ENCODE data around the gene AMBP.

Gene AMBP

DNA sequence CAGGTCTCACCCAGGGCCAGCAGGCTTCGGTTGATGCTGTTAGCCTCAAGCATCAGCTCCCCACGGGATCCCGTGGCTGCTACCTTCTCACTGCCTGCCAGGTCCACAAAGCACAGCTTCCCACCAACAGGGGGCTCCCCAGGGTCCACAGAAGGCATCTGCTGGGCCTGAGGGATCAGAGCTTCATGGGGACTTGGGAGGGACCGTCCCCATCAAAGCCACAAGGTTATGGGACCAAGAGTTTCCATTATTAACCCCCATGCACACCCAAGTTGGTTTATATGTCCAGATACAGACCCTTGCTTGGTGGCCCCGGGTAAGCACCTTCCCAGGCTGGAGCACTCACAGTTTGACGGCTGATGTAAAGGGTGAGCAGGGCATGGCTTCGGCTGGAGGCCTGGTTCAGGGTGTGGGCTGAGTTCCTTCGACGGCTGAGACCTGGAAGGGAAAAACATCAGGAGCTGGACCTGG is 18.0 kb upstream of the AMBP start:
- no peaks in the 10 kb centered on the region for H3K36me3 ChIP-seq (replicated peaks)

DNA sequence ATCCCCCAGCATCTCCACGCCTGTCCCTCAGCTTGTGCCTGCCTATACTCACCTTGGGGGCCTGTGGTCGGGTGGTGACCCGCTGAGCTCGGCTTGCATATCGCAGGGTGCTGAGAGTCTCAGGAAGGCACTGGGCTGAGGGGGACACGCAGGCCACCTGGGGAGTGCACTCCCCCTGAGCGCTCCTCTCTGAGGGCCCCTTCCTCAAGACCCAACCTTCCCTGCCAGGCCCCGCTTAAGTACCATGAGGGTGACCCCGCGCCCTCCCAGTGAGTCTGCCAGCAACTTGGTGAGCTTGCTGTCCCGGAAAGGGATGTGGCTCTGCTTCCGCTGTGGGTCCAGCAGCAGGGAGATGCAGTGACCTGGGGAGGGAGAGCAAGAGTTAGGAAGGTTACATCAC is 16.9 kb upstream of the AMBP start:
- Histone ChIP-seq H3K27ac (no peak overlapping the region), H3K27me3 (replicated peaks) (peaks cover 12% of the 10 kb centered on the region), H3K36me3 (replicated peaks) (no peaks in the 10 kb centered on the region), H3K4me3 (ENCODE audit: low read depth, low read length) (no peak overlapping the region)
- no peak for DNase-seq
- in situ Hi-C loops (cut with HindIII; ENCODE audit: low pct_ligation_motif_present, low sequenced_read_pairs): no loop called here
- TF ChIP-seq, protein P1, sequence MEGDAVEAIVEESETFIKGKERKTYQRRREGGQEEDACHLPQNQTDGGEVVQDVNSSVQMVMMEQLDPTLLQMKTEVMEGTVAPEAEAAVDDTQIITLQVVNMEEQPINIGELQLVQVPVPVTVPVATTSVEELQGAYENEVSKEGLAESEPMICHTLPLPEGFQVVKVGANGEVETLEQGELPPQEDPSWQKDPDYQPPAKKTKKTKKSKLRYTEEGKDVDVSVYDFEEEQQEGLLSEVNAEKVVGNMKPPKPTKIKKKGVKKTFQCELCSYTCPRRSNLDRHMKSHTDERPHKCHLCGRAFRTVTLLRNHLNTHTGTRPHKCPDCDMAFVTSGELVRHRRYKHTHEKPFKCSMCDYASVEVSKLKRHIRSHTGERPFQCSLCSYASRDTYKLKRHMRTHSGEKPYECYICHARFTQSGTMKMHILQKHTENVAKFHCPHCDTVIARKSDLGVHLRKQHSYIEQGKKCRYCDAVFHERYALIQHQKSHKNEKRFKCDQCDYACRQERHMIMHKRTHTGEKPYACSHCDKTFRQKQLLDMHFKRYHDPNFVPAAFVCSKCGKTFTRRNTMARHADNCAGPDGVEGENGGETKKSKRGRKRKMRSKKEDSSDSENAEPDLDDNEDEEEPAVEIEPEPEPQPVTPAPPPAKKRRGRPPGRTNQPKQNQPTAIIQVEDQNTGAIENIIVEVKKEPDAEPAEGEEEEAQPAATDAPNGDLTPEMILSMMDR (IDR thresholded peaks at IDR 0.05; ENCODE audit: low read depth, low read length, missing control alignments): no peak

More for the DNA sequence above, 18.0 kb upstream of the AMBP start:
- in situ Hi-C loops (cut with HindIII; ENCODE audit: low pct_ligation_motif_present, low sequenced_read_pairs): no loop called here
- Histone ChIP-seq H3K4me3 (ENCODE audit: low read depth, low read length) (no peak overlapping the region), H3K27me3 (replicated peaks) (peaks cover 12% of the 10 kb centered on the region), H3K27ac (no peak overlapping the region)
- TF ChIP-seq, protein P1 (IDR thresholded peaks at IDR 0.05; ENCODE audit: low read depth, low read length, missing control alignments): peak; percentile 44
- DNase-seq: no peak

DNA sequence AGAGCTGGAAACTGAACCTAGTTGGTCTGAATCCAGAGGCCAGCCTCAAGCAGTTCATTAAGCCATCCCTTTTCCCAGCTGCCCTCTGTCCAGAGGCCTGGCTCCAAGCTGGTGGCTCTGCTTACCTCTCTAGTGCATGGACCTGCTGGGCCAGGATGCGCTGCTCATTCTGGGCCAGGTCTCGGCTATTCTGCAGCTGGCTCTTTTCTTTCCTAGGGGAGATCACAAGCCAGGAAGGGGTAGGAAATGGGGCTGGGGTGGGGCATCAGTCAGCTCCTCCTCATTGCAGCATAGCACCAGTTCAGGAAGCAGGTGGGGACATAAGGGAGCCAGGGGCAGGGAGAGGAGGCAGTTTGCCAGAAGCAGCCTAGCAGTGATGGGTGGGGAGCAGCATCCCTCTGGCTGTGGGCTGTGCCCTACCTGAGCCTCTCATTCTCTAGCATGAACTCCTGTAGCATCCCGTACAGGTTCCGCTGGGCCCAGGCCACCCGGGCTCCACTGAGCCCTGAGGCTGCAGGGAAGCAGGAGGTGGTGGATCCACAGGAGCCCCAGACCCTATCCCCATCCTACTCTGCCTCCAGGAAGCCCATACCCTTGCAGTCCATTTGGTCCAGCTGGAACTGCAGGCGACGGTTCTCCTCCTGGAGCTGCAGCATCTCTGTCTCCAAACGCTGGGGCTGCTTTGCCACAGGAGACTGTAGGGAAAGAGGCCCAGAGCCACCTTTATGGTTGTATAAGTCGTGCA is 15.8 kb upstream of the AMBP start:
- H3K4me3 ChIP-seq (ENCODE audit: low read depth, low read length): no peak overlapping the region
- TF ChIP-seq, protein P1 (IDR thresholded peaks at IDR 0.05; ENCODE audit: low read depth, low read length, missing control alignments): no peak
- peaks cover 5% of the 10 kb centered on the region for H3K27me3 ChIP-seq (replicated peaks)
- in situ Hi-C loops (cut with HindIII; ENCODE audit: low pct_ligation_motif_present, low sequenced_read_pairs): no loop called here
- DNase-seq: no peak
- no peaks in the 10 kb centered on the region for H3K36me3 ChIP-seq (replicated peaks)
- no peak overlapping the region for H3K27ac ChIP-seq

DNA sequence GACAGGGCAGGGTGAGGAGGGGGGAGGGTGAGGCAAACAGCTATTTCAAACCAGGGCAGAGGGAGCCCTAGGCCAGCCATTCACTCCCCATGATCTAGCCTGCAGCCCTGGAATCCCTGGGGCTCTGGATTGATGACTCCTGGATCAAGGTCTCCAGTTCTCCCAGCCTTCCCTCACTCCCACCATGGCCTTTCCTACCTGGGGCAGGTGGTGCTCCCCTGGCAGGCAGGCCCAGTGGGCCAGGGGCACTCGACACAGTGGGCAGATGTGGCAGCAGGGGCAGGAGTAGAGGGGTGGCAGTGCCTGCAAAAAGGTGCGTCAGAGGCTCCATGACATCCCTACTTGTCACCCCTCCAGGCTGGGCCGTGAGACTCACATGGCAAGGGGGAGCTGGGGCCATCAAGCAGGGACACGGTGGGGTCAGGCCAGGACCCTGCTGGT is 15.0 kb upstream of the AMBP start:
- TF ChIP-seq, protein P1 (IDR thresholded peaks at IDR 0.05; ENCODE audit: low read depth, low read length, missing control alignments): no peak
- in situ Hi-C loops (cut with HindIII; ENCODE audit: low pct_ligation_motif_present, low sequenced_read_pairs): no loop called here
- Histone ChIP-seq H3K4me3 (ENCODE audit: low read depth, low read length) (no peak overlapping the region), H3K27me3 (replicated peaks) (peaks cover 3% of the 10 kb centered on the region), H3K36me3 (replicated peaks) (no peaks in the 10 kb centered on the region), H3K27ac (no peak overlapping the region)
- no peak for DNase-seq

DNA sequence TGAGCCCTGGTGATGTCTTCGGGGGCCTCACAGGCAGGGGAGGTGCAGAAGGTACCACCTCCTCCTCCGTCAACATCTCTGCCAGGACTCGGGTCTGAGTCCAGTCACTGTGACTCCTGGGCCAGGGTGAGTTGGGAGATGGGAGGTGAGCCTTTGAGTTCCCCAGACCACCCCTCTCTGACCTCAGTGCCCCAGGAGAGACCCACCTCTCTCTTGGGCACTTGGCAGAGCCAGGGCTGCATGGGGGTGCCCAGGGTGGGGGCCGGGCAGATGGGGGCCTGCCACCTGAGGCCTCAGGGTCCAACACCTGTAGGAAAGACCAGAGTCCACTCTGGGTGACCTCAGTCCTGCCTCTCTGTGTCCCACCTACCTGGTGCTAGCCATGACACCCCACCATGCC is 14.2 kb upstream of the AMBP start:
- TF ChIP-seq, protein P1 (IDR thresholded peaks at IDR 0.05; ENCODE audit: low read depth, low read length, missing control alignments): no peak
- no peak for DNase-seq
- H3K36me3 ChIP-seq (replicated peaks): no peaks in the 10 kb centered on the region
- H3K27ac ChIP-seq: no peak overlapping the region
- no peak overlapping the region for H3K4me3 ChIP-seq (ENCODE audit: low read depth, low read length)
- in situ Hi-C loops (cut with HindIII; ENCODE audit: low pct_ligation_motif_present, low sequenced_read_pairs): no loop called here
- no peaks in the 10 kb centered on the region for H3K27me3 ChIP-seq (replicated peaks)

DNA sequence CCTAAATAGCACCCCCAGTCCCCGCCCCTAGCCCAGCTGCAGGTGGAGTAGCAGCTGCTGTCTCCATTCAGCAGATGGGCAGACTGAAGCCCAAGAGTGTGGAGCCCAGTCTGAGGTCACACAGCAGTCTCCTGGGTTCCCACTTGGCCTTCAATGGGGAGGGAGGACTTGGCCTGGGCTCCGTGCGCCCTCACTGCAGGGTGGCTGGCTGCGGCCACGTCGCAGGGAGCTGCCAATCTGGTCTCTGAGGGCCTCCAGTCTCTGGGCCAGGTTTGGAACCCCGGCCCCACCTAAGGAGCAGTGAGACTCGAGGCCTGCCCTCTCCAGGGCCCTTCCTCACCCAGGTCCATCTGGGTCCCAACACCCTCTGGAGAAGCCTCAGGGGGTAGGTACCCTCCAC is 13.6 kb upstream of the AMBP start:
- TF ChIP-seq, protein P1 (IDR thresholded peaks at IDR 0.05; ENCODE audit: low read depth, low read length, missing control alignments): no peak
- DNase-seq: no peak
- no peak overlapping the region for H3K27ac ChIP-seq
- no peak overlapping the region for H3K4me3 ChIP-seq (ENCODE audit: low read depth, low read length)
- in situ Hi-C loops (cut with HindIII; ENCODE audit: low pct_ligation_motif_present, low sequenced_read_pairs): no loop called here
- H3K27me3 ChIP-seq (replicated peaks): no peaks in the 10 kb centered on the region
- H3K36me3 ChIP-seq (replicated peaks): no peaks in the 10 kb centered on the region

Measured in brain microvascular endothelial cell (primary cell).